Retinal pigment epithelial cell (primary cell): ENCODE data around the gene TFAP2E.
A peak's percentile ranks its signal among the peaks of the same experiment; 100 is the strongest.

ENCODE experiments used
- DNase-seq: peaks from one replicate; pipeline ENCODE4 v3.0.0-alpha.2; 2010; ENCODE audit warnings: low read depth
- H3K4me3 ChIP-seq: 2 replicates; pipeline ENCODE4 v1.5.1; 2011; ENCODE audit warnings: mild to moderate bottlenecking, low read length, control low read depth, moderate library complexity
- TF ChIP-seq, protein P1 (sequence below): conservative IDR thresholded peaks from 2 replicates; pipeline ENCODE4 v1.5.1; 2011; ENCODE audit warnings: low read depth, low read length, control low read depth, inconsistent platforms

TFAP2E gene

GRCh38 chr1:35561297-35561971 lies 11.7 kb upstream of the TFAP2E start:
- no peak for DNase-seq
- TF ChIP-seq, protein P1, sequence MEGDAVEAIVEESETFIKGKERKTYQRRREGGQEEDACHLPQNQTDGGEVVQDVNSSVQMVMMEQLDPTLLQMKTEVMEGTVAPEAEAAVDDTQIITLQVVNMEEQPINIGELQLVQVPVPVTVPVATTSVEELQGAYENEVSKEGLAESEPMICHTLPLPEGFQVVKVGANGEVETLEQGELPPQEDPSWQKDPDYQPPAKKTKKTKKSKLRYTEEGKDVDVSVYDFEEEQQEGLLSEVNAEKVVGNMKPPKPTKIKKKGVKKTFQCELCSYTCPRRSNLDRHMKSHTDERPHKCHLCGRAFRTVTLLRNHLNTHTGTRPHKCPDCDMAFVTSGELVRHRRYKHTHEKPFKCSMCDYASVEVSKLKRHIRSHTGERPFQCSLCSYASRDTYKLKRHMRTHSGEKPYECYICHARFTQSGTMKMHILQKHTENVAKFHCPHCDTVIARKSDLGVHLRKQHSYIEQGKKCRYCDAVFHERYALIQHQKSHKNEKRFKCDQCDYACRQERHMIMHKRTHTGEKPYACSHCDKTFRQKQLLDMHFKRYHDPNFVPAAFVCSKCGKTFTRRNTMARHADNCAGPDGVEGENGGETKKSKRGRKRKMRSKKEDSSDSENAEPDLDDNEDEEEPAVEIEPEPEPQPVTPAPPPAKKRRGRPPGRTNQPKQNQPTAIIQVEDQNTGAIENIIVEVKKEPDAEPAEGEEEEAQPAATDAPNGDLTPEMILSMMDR, result no peak
- no peak overlapping the region for H3K4me3 ChIP-seq

GRCh38 chr1:35561972-35562680 lies 11.0 kb upstream of the TFAP2E start:
- no peak overlapping the region for H3K4me3 ChIP-seq
- TF ChIP-seq, protein P1, result no peak
- no peak for DNase-seq

- TF ChIP-seq, protein P1, result no peak
- no peak for DNase-seq
- H3K4me3 ChIP-seq, result no peak overlapping the region
These were observed 9.9 kb upstream of the TFAP2E start for GRCh38 chr1:35563166-35563565.

DNA sequence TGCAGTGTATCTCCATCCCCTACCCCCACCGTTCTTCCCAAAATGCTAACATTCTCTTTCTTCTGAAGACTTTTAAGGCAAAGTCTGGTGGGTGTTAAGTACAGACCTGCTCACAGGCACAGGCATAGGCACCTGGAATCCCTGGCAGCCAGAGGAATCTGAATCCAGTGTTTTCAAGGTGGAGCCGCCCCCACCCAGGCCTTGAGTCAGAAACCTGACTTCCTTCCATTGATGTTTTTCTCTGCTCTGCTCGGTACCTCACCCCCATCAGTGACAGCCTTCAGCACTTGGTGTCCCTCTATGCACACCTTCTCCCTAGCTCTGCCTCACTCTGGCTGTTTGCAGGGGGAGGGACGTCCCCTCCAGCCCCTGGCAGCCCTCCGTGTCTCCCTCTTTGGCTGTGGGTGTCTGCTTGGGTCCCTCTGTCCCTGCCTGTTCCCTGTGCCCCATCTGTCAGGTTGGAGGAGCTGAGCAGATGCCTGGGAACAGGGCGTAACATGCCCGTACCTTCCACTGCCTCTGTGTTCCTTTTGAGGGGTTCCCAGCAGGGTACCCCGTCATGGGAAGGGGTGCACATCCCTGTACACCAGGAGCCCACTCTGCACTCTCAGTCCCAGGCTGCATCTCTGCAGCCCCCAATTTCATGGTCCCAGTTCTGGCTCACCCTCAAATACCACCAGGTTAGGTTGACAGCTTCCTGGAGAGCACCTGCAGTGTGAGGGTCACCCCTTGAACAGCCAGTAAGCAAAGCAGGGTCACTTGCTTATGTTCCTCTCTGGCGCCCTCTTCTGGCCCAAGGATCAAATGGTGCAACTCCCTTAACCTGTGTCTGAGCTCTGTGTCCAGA lies 8.9 kb upstream of the TFAP2E start:
- no peak for DNase-seq
- H3K4me3 ChIP-seq, result no peak overlapping the region
- TF ChIP-seq, protein P1, result peak; percentile 85

- H3K4me3 ChIP-seq, result no peak overlapping the region
- no peak for DNase-seq
- TF ChIP-seq, protein P1, result no peak
These were observed 8.0 kb upstream of the TFAP2E start for GRCh38 chr1:35564884-35565741.

GRCh38 chr1:35565742-35566133 lies 7.4 kb upstream of the TFAP2E start:
- DNase-seq, result no peak
- TF ChIP-seq, protein P1, result no peak
- H3K4me3 ChIP-seq, result no peak overlapping the region
